Breast epithelium (tissue), 3 donors: ENCODE data around the gene HIVEP2.

ENCODE experiments used
- POLR2A ChIP-seq: fragments of 450-650 bp; IDR thresholded peaks from one replicate; pipeline ENCODE4 v1.6.1; 2016; ENCODE audit warnings: antibody characterized with exemption, mild to moderate bottlenecking, moderate library complexity
- TF ChIP-seq, protein P1 (sequence below), 3 donors: fragments of 450-650 bp; IDR thresholded peaks; one replicate each; pipeline ENCODE4 v1.5.1; 2016 to 2017; ENCODE audit warnings: antibody characterized with exemption in 3 of 3, mild to moderate bottlenecking in 3 of 3, moderate library complexity in 3 of 3

GRCh38 chr6:142874676-142875075 is 70.3 kb downstream of the HIVEP2 start:
- TF ChIP-seq, protein P1, sequence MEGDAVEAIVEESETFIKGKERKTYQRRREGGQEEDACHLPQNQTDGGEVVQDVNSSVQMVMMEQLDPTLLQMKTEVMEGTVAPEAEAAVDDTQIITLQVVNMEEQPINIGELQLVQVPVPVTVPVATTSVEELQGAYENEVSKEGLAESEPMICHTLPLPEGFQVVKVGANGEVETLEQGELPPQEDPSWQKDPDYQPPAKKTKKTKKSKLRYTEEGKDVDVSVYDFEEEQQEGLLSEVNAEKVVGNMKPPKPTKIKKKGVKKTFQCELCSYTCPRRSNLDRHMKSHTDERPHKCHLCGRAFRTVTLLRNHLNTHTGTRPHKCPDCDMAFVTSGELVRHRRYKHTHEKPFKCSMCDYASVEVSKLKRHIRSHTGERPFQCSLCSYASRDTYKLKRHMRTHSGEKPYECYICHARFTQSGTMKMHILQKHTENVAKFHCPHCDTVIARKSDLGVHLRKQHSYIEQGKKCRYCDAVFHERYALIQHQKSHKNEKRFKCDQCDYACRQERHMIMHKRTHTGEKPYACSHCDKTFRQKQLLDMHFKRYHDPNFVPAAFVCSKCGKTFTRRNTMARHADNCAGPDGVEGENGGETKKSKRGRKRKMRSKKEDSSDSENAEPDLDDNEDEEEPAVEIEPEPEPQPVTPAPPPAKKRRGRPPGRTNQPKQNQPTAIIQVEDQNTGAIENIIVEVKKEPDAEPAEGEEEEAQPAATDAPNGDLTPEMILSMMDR (IDR thresholded peaks at IDR 0.05), result no peak
- no peak for TF ChIP-seq POLR2A
